Fibroblast of lung (primary cell): ENCODE measurements around the gene DUSP11.
"Not testable (repeated sequence)": the region's sequence is repeated elsewhere in the genome, so short reads cannot be mapped to it uniquely, and the experiment has no call there.

ENCODE experiments used
- EZH2 ChIP-seq: IDR thresholded peaks from 2 replicates; pipeline ENCODE4 v1.5.1; 2012; ENCODE audit warnings: low read length, control low read depth, mild to moderate bottlenecking; ENCODE audit errors: missing control alignments
- TF ChIP-seq, protein P1 (sequence below), 2 donors: IDR thresholded peaks in 1 of 2; conservative IDR thresholded peaks in 1 of 2; 1 replicate in 1 of 2; 2 replicates in 1 of 2; pipeline ENCODE4 v1.5.1; 2011 to 2012; ENCODE audit warnings: low read length in 2 of 2, control low read depth in 1 of 2, inconsistent platforms in 1 of 2, low read depth in 1 of 2, mild to moderate bottlenecking in 1 of 2

GRCh38 chr2:73726657-73727056 lies 53.2 kb downstream of the DUSP11 start:
- not testable (repeated sequence) for TF ChIP-seq EZH2
- TF ChIP-seq, protein P1, sequence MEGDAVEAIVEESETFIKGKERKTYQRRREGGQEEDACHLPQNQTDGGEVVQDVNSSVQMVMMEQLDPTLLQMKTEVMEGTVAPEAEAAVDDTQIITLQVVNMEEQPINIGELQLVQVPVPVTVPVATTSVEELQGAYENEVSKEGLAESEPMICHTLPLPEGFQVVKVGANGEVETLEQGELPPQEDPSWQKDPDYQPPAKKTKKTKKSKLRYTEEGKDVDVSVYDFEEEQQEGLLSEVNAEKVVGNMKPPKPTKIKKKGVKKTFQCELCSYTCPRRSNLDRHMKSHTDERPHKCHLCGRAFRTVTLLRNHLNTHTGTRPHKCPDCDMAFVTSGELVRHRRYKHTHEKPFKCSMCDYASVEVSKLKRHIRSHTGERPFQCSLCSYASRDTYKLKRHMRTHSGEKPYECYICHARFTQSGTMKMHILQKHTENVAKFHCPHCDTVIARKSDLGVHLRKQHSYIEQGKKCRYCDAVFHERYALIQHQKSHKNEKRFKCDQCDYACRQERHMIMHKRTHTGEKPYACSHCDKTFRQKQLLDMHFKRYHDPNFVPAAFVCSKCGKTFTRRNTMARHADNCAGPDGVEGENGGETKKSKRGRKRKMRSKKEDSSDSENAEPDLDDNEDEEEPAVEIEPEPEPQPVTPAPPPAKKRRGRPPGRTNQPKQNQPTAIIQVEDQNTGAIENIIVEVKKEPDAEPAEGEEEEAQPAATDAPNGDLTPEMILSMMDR (conservative IDR thresholded peaks at IDR 0.05 in 1 of 2, IDR thresholded peaks at IDR 0.05 in 1 of 2; ENCODE audit: low read depth in 1 of 2, low read length in 2 of 2), result not testable (repeated sequence)
